Esophagus (tissue), 2 donors: ENCODE results near the gene PSORS1C2. TPM values are rescaled to one million over a fixed set of nuclear protein-coding genes. Genes with fewer than 3 reads are reported as not detected.
"Not testable (repeated sequence)": the region's sequence is repeated elsewhere in the genome, so short reads cannot be mapped to it uniquely, and the experiment has no call there.

ENCODE experiments used
- H3K27ac ChIP-seq, 2 donors: one replicate each; pipeline ENCODE4 v1.5.1; 2013; ENCODE audit warnings: low read depth in 2 of 2, mild to moderate bottlenecking in 2 of 2, inconsistent platforms in 1 of 2, low read length in 1 of 2, moderate library complexity in 1 of 2
- H3K27me3 ChIP-seq, 2 donors: one replicate each; pipeline ENCODE4 v1.6.1; 2013; ENCODE audit warnings: low read length in 2 of 2, control low read depth in 1 of 2, mild to moderate bottlenecking in 1 of 2; ENCODE audit not compliant: insufficient read depth in 2 of 2, control insufficient read depth in 1 of 2
- H3K36me3 ChIP-seq, 2 donors: one replicate each; pipeline ENCODE4 v1.6.1; 2013; ENCODE audit warnings: low read length in 1 of 2; ENCODE audit not compliant: control insufficient read depth in 2 of 2, insufficient read depth in 2 of 2
- H3K4me1 ChIP-seq, 2 donors: one replicate each; pipeline ENCODE4 v1.6.1; 2013; ENCODE audit warnings: low read length in 1 of 2; ENCODE audit not compliant: control insufficient read depth in 2 of 2, insufficient read depth in 2 of 2
- H3K4me3 ChIP-seq, 2 donors: one replicate each; pipeline ENCODE4 v1.5.1; 2013; ENCODE audit warnings: low read length in 2 of 2, mild to moderate bottlenecking in 2 of 2, low read depth in 1 of 2, moderate library complexity in 1 of 2
- H3K9me3 ChIP-seq, 2 donors: one replicate each; pipeline ENCODE4 v1.6.1; 2013; ENCODE audit warnings: mild to moderate bottlenecking in 2 of 2, low read depth in 1 of 2, low read length in 1 of 2, moderate library complexity in 1 of 2; ENCODE audit not compliant: control insufficient read depth in 2 of 2, insufficient read depth in 1 of 2
- WGBS, 2 donors: extraction: QIAGEN DNeasy Blood & Tissue Kit; methylation state at CpG; one replicate each; pipeline ENCODE4 v1.1.7; 2013; 5-methylcytosine and 5-hydroxymethylcytosine counted together
- polyA plus RNA-seq, 2 donors: library from polyadenylated mRNA; stranded (reverse); fragments of 200-250 nt; gene quantifications; one replicate each; pipeline ENCODE4 v1.2.3, GENCODE V29; 2013
- donor health status: healthy with polysubstance abuse.
- donor health status: Bipolar disorder and iron deficiency.

The PSORS1C2 gene
- polyA plus RNA-seq: under 1 TPM; 0.22 to 0.81 TPM

- Histone ChIP-seq H3K27ac (no peak within 1 kb of the TSS), H3K36me3 (no peaks in the 10 kb centered on the region), H3K4me3 (no peak within 1 kb of the TSS), H3K4me1 (peaks cover 0 to 14% of the 10 kb centered on the region in 2 donors), H3K27me3 (no peaks in the 10 kb centered on the region), H3K9me3 (no peaks in the 10 kb centered on the region)
- WGBS, 2 donors: 67 to 68% methylated on average over 4 of the region's 4 CpGs
Measured at GRCh38 chr6:31138982-31139381, at the start of gene PSORS1C2. Gene PSORS1C2 (minus strand): TSS chr6:31139066. CDS start chr6:31139026, 40 bp downstream.

- H3K27me3 ChIP-seq: no peaks in the 10 kb centered on the region
- no peak overlapping the region for H3K4me3 ChIP-seq
- H3K4me1 ChIP-seq: peaks cover 0 to 4% of the 10 kb centered on the region in 2 donors
- H3K27ac ChIP-seq: no peak overlapping the region
- WGBS, 2 donors: 77 to 89% methylated on average over 5 of the region's 5 CpGs
- no peaks in the 10 kb centered on the region for H3K36me3 ChIP-seq
- no peaks in the 10 kb centered on the region for H3K9me3 ChIP-seq
Measured at GRCh38 chr6:31187780-31188194, 48.9 kb upstream of the PSORS1C2 start.

- Histone ChIP-seq H3K36me3 (no peaks in the 10 kb centered on the region), H3K4me1 (peaks cover 0 to 4% of the 10 kb centered on the region in 2 donors), H3K4me3 (peak overlapping the region; percentile 6 to 22), H3K27ac (peak overlapping the region; percentile 90 to 91), H3K27me3 (no peaks in the 10 kb centered on the region), H3K9me3 (no peaks in the 10 kb centered on the region)
- 34 to 45% methylated on average over 24 of the region's 24 CpGs for WGBS, 2 donors
Measured at GRCh38 chr6:31186052-31186734, 47.3 kb upstream of the PSORS1C2 start.

- H3K4me3 ChIP-seq: peak overlapping the region; percentile 6 to 22
- H3K9me3 ChIP-seq, H3K4me1 ChIP-seq, H3K27me3 ChIP-seq, H3K36me3 ChIP-seq: not testable (repeated sequence)
- H3K27ac ChIP-seq: peak overlapping the region; percentile 90 to 91
- WGBS, 2 donors: 46 to 68% methylated on average over 4 of the region's 4 CpGs
Measured at GRCh38 chr6:31185695-31186051, 46.8 kb upstream of the PSORS1C2 start.

GRCh38 chr6:31183859-31184258 is 45.0 kb upstream of the PSORS1C2 start:
- not testable (repeated sequence) for H3K4me1 ChIP-seq, H3K36me3 ChIP-seq, H3K27me3 ChIP-seq, H3K27ac ChIP-seq, H3K9me3 ChIP-seq, H3K4me3 ChIP-seq
- WGBS, 2 donors: 62 to 64% methylated on average over 6 of the region's 6 CpGs

- H3K36me3 ChIP-seq, H3K4me1 ChIP-seq, H3K4me3 ChIP-seq, H3K9me3 ChIP-seq, H3K27me3 ChIP-seq, H3K27ac ChIP-seq: not testable (repeated sequence)
- WGBS, 2 donors: 56 to 78% methylated on average over 2 of the region's 2 CpGs
Measured at GRCh38 chr6:31183287-31183686, 44.4 kb upstream of the PSORS1C2 start.

GRCh38 chr6:31180500-31180899 is 41.6 kb upstream of the PSORS1C2 start:
- WGBS, 2 donors: 70 to 71% methylated on average over 25 to 26 of the region's 26 CpGs
- Histone ChIP-seq H3K27ac (no peak overlapping the region), H3K4me3 (peak overlapping the region in 1 of 2 donors; percentile 39), H3K4me1 (peaks cover 0 to 5% of the 10 kb centered on the region in 2 donors), H3K36me3 (no peaks in the 10 kb centered on the region), H3K9me3 (no peaks in the 10 kb centered on the region), H3K27me3 (no peaks in the 10 kb centered on the region)

- peaks cover 0 to 1% of the 10 kb centered on the region in 2 donors for H3K36me3 ChIP-seq
- H3K4me3 ChIP-seq: no peak overlapping the region
- 95 to 97% methylated on average over 8 of the region's 8 CpGs for WGBS, 2 donors
- no peaks in the 10 kb centered on the region for H3K9me3 ChIP-seq
- H3K27ac ChIP-seq: no peak overlapping the region
- H3K27me3 ChIP-seq: no peaks in the 10 kb centered on the region
- H3K4me1 ChIP-seq: peaks cover 0 to 5% of the 10 kb centered on the region in 2 donors
Measured at GRCh38 chr6:31179896-31180295, 41.0 kb upstream of the PSORS1C2 start.

GRCh38 chr6:31179042-31179386 is 40.1 kb upstream of the PSORS1C2 start:
- Histone ChIP-seq H3K27ac (no peak overlapping the region), H3K27me3 (no peaks in the 10 kb centered on the region), H3K4me3 (no peak overlapping the region), H3K36me3 (peaks cover 0 to 5% of the 10 kb centered on the region in 2 donors), H3K4me1 (peaks cover 0 to 5% of the 10 kb centered on the region in 2 donors), H3K9me3 (no peaks in the 10 kb centered on the region)
- 58 to 73% methylated on average over 4 of the region's 4 CpGs for WGBS, 2 donors
